HG02798 (cell line): ENCODE measurements around the gene VWC2.

Source experiments
- ATAC-seq: cut with Tn5 transposase; IDR thresholded peaks from one replicate; pipeline ENCODE4 v1.9.1; 2021; ENCODE audit warnings: mild to moderate bottlenecking; ENCODE audit not compliant: unreplicated experiment, poor library complexity

The VWC2 gene

DNA sequence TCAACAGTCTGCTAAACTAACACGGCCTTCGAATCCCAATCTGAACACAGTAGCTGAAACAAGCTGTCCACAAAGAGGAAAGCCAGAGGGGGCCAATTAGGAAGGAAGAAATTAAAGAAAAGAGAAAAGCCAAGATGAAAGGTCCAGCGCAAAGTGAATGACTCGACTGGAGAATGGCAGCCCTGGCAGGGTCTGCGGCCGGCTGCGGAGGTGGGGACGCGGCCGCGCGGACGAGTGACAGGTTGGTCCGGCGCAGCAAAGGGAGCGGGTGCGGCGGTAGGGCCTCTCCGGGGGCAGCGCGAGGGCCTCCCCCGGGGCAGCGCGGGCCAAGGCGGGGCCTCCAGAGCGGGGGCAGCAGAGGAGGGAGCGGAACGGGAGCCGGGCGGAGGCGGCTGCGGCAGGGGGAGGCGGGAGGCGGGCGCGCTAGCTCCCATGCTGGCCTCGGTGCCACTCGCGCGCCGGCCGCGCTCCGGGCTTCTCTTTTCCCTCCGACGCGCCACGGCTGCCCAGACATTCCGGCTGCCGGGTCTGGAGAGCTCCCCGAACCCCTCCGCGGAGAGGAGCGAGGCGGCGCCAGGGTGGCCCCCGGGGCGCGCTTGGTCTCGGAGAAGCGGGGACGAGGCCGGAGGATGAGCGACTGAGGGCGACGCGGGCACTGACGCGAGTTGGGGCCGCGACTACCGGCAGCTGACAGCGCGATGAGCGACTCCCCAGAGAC, at the start of gene VWC2:
TSS of gene VWC2 (plus strand) at position 421 of the 718 bp plus-strand sequence. CDS start 1,798 bp downstream, outside the sequence.
- ATAC-seq: no peak

DNA sequence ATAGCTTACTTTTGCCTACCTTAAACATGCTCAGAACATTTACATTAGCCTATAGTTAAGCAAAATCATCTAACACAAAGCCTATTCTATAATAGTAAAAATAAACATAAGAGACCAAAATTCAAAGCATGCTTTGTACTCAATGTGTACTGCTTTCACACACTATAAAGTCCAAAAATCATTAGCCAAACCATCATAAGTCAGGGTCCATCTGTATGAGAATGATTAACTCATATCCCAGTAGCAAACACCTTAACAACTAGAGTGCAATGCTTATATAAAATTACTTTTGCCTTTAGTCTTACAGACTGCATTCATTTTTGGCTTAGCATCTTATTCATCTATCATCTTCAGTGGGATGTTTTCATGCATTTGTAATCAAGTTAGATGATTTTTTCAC, 49.4 kb upstream of the VWC2 start:
- no peak for ATAC-seq

DNA sequence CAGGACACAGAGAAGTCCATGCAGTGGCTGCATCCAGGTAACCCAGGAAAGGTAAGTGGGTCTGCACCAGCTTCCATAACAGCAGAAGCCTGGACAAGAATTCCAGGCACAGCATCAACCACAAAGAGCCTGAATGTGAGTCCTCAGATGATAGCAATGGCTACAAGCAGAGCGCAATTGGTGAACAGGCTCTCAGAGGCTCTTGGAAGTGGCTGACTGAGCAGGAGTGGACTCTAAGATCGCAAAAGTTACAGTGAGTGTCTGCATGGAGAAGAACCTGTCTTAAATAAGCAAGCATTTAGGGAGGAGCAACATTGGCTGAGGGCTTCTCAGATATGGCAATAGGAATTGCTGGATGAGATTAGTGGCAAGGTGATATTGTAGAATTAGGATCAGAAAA, 41.6 kb upstream of the VWC2 start:
- no peak for ATAC-seq

DNA sequence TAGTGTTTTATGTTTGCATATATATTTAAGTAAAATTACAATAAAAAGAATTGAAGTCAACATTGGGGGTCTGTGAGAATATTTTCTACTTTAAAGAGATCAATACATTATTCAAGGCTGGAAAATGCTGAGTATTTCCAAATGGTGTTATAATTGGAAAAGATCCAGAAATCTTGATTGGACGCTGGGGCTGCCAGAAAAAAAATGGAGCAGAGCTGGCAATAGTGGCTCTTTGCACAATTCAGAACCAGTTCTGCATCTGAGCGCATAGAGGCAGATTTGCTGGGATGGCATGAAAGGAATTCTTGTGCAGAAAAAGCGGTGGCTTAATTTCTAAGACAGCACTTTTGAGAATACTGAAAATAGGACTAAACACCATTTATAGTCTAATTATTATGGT, 10.8 kb upstream of the VWC2 start:
- no peak for ATAC-seq

DNA sequence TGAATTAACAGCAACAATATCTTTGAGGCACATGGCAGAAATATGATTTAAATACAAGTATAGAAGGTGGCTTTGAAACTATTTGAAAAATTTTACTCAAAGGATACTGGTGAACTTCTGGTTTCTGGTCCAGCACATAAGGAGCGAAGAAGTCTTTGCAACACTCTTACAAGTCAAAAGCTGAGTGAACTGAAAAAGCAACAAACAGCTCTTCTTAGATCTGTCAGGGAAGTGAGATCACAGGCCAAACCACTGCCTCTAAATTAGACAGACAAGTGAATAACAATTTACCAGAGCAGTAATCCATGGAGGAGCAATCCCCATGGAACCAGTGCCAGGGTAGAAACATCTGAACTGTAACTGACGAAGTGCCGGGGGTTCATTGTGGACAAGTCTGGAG, 9.6 kb upstream of the VWC2 start:
- ATAC-seq: peak; percentile 15

DNA sequence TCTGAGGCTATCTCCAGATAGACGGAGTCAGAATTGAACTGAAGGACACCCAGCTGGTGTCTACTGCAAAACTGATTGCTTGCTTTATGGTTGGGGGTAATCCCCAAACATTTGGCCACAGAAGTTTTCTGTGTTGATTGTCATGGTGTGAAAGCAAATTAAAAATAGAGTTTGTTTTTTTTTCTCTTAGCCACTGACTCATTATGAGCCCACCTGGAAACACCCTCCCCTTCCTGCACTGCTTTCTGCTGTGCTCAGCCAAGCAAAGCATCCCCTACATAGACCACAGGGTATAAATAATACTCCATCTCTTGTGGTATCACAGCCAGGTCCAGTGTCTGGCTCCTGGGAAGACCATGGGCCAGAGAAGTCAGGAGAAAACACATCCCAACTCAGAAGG, 6.5 kb upstream of the VWC2 start:
- peak; percentile 85 for ATAC-seq

DNA sequence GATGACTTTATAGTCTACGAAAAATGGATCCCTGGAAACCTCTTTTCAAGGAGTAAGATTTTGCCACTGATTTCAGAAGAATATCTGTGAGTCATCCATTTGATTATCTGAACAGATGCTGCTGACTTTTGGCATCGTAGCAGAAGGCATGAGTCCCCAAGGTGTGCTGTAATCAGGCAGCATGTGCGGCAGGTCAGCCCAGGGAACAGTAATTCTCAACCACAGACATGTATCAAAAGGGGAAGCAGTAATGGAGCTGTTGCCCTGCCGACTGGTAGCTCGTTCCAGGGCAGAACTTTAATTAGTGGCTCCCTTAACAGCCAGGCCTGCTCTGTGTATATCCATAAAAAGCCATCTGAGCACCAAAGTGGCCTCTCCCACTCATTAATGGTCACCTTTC, 5.7 kb upstream of the VWC2 start:
- no peak for ATAC-seq

DNA sequence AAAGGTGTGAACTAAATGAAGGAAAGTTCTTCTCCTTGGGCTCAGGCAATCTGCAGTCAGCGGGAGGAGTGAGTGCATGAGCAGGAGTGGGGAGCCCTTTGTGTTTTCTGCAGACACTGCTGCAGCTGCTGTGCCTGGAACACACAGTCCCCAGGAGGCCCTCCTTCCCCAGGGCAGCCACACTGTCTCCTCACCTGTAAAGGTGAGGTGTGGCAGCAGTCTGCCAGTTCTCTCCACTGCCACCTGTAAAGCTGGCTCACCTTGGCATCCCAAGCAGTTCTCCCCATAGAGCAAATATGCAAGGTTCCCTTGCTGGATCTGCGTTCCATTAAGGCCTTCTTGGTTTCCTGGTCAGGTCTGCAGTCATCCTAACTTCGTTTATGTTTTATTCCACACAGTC, 5.2 kb upstream of the VWC2 start:
- no peak for ATAC-seq

DNA sequence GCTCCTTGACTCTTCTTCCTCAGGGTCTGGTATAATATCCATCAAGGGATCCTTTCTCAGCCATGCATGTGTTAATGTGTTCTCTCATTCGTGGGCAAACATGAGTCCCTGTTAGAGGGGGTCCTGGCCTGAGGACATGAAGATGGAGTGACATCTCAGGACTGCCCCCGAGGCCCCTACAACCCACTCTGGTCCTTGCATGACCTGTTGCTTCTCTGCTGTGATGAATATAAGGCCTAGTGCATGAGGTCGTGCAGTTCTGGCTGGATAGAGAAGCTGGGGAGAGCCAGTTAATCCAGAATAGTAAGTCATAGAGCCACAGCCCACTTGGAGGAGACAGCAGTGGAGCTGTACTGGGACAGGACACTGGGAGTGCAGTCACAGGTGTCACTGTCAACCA, 4.6 kb upstream of the VWC2 start:
- ATAC-seq: no peak

DNA sequence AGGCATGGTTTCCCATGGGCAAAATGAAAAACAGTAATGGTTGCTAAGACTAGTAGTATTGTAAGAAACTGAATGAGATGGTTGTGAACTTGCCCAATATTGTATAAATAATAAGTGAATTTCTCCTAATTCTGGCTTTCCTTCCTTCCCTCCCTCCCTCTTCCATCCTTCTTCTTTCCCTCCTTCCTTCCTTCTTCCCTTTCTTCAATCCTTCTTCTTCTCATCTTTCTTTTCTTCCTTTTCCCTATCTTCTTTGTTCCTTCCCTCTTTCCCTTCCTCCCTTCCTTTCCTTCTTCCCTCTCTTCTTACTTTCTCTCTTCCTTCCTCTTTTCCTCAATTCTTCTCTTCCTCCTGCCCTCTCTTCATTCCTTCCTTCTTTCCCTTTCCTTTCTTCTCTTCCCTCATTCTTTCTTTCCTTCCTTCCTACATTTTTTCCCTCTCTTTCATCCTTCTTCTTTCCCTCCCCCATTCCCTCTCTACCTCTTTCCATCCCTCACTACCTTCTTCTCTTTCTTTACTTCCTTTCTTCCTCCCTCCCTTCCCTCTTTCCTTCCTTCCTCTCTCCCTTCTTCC, 4.1 kb upstream of the VWC2 start:
- no peak for ATAC-seq

DNA sequence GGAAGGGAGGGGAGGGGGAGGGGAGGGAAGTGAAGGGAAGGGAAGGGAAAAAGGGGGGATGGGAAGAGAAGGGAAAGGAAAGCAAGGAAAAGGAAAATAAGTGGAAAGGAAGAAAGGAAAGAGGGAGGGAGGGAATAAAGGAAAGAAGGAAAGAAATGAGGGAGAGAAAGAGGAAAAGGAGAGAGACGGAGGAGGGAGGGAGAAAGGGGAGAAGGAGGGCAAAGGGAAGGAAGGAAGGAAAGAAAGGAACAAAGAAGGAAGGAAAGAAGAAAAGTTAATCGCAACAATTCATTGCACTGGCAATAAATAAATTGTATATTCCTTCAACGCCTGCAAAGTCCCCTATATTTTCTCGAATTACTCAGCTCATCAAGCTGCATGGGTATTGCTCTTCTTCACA, 2.6 kb upstream of the VWC2 start:
- no peak for ATAC-seq

DNA sequence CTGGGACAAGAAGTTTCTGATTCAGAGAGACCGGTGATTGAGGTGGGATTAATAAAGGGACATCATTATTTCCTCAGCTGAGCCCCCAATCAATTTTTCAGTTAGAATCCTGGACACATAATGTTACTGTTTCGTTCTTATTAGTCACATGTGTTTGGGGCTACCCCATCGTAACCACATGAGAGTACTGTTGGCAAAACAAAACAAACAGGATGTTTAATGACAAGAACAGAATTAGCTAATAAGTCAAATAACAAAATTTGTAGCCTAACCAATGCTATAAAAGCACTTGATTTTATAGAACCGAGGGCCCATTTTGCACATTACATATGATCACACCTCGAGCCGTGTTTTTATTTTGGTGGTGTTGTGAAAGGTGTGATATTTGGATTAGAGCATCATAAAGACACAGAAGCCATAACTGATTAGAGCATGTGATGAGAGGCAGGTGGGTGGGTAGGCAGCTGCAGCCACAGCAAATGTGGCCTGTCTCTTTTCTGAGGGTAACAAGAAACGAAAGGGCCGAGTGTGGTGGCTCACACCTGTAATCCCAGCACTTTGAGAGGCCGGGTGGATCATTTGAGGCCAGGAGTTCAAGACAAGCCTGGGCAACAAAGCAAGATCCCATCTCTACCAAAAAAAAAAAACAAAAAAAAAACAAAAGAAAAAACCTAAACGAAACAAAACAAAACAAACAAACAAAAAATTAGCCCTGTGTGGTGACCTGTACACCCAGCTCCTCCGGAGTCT, 1.8 kb upstream of the VWC2 start:
- peak; percentile 45 for ATAC-seq

DNA sequence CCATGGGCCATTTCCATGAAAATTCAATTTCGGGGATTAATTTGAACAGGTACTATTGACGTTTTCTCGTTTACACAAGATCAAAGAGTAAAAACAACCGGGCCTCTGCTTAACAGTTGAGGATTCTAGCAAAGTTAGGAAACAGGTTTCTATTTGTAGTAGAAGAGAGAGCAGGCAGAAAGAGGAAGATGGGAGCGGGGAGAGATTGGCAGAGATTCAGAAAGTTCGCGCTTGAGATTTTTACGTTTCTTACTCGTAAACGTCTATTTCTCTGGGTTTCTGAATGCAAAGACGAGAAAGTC, 571 bp upstream of the VWC2 start:
- ATAC-seq: no peak

DNA sequence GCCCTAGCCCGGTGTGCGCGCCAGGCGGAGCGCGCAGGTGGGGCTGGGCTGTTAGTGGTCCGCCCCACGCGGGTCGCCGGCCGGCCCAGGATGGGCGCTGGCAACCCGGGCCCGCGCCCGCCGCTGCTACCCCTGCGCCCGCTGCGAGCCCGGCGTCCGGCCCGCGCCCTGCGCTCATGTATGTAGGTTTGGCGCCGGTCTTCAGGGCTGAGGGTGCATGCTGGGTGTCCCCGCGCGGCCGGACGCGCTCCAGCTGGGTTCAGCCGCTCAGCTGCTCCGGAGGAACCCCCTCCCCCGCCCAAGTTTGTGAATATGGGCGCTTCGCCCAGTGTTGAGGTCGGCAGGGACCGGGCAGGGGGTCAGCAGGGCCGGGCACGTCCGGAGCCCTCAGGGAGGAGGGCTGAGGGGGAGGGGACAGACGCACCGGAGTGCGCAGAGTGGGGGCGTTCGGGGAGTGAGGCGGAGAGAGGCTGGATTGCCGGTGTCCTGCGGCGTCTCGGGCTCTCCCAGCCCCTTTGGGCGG, 559 bp downstream of the VWC2 start:
- ATAC-seq: no peak

DNA sequence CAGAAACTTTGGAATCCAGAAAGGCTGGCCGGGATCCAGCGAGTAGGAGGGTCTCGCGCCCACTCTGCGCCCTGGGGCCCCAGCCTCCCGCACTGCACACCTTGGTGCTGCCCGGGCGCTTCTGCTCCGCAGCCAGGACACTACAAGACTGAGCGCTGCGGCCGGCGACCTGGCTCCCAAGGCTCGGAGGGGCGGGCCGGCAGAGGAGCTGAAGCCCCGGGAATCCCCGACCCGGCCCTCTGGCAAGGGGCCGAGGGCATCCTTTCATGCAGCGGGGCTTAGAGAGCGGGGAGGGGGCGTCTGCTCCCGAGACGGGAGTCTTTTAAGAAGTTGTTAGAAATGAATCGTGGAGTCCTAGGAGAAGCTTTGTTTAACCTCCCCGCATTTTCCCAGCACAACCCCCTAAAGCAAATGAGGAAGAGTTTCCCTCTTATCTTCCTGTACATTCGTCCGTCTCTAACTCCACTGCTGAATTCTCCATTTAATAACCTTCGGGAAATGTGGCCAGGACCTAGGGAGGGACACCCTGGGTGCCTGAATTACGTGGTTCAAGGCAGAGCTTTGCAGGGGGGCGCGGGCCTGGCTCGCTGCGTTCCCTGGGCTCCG, 1.1 kb downstream of the VWC2 start:
- ATAC-seq: no peak

DNA sequence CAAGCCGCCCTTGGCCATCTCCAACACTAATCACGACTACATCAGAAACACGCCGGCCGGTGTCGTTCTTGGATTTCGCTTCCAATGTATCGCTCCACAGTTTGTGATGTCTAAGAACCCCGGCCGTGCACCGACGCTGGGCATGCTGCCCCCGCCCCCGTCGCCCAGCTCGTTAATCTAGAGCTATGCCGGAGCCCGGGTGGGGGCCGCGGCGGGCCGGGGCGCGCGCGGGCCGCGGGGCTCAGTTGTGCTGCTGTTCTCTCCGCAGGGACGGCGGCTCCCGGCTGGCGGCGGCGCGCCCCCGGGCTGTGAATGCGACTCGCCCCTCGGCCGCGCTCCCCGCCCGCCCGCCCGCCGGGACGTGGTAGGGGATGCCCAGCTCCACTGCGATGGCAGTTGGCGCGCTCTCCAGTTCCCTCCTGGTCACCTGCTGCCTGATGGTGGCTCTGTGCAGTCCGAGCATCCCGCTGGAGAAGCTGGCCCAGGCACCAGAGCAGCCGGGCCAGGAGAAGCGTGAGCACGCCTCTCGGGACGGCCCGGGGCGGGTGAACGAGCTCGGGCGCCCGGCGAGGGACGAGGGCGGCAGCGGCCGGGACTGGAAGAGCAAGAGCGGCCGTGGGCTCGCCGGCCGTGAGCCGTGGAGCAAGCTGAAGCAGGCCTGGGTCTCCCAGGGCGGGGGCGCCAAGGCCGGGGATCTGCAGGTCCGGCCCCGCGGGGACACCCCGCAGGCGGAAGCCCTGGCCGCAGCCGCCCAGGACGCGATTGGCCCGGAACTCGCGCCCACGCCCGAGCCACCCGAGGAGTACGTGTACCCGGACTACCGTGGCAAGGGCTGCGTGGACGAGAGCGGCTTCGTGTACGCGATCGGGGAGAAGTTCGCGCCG, 1.9 kb downstream of the VWC2 start:
- ATAC-seq: no peak

DNA sequence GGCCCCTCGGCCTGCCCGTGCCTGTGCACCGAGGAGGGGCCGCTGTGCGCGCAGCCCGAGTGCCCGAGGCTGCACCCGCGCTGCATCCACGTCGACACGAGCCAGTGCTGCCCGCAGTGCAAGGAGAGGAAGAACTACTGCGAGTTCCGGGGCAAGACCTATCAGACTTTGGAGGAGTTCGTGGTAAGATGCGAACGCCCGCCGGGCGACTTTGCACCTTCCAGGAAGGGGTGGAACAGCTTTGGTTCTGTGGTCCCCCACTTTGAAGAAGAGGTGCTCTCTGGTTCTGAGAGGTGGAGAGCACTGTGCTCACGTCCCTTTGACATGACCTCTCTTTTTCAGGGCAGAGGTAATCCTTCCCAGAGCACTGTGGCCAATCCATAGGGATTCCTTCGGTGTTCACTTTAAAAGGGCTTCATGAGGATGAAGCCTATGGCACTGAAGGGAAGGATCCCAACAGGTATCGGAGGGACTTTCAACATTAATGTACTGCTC, 2.6 kb downstream of the VWC2 start:
- no peak for ATAC-seq

DNA sequence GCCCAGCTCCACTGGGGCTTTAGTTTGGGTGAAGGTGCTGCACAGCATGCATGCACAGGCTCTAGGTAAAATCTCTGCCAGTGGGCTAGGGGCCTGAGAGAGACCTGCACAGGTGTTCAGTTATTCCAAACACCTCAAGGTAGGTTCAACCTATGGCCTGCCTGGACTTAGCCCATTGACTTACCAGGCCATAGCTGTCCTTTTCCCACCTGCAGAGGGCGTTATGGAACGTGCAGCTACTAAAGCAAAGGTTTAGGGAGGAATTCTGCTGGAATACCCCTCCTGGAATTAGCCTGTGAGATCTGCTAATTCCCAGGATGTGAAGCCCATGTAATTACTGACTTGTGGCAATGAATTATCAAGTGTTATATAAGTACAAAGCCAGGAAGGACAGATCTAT, 3.6 kb downstream of the VWC2 start:
- ATAC-seq: no peak

DNA sequence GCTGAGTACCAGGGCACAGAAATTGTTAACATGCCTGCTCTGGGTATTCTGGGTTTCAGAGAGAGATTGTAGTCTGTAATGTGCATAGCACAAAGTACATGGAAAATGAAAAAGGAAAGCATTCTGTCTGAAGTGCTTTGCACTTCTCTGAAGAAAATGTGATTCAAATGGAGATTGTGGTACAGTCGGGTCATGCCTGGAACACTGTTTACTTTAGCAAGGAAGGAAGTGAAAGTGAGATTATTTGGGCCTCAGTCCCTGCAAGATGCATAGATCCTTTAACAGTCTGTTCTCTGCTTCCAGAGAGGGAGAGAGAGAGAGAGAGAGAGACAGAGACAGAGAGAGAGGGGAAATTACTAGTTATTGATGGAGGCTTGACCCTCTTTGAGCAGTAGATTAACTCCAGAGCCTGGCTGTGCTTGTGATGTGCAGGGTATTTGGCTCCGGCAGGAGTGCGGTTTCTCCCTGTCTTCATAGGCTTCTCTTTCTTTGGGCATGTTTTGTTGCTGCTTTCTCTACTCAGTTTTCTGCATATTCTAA, 5.4 kb downstream of the VWC2 start:
- peak; percentile 31 for ATAC-seq

DNA sequence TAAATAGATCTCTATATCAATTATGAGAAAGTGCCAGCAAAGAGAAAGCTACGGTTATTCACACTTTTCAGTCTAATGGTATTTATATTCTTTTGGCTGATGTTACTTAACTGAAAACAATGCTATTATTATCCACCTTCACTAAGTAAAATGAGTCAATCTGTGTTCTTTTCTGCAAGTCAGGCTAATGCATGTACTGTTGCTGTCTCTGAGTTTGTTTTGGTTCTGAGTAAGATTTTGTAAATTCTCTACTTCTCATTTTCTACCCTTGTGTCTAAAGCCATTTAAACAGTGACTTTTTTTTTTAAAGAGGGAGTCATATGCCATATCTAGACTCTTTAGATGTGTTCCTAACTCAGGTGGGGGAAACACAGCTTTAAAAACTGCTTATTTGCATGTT, 7.5 kb downstream of the VWC2 start:
- ATAC-seq: no peak
